Stimulated activated CD4-positive, alpha-beta T cell treated with anti-CD3 and anti-CD28 coated beads, Interleukin-12 subunit alpha, Interleukin-12 subunit beta, amount 100 ng/mL, for 4 hours (primary cell): Measurements from ENCODE around the gene NAPG.
"Not testable (repeated sequence)": the region's sequence is repeated elsewhere in the genome, so short reads cannot be mapped to it uniquely, and the experiment has no call there.

Source experiments
- DNase-seq: peaks from one replicate; pipeline ENCODE4 v3.0.0-alpha.2; 2020

NAPG gene

DNA sequence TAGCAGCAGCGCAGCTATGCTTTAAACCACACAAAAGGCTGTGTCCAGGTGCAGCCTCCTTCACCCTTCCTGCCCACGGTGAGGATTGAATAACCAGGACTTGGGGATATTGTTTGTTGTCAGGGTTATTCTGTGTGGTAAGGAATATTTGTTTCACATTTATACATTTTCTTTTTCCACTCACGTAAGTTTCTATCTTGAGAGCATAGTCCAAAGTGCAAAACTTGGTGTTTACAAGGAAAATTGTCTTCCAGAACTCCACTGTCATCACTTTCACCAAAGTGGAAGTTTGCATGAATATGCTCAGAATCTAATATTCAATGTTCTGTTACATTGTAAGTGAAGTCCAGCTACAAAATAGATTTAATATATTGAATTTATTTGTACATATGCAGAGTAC lies 26.4 kb downstream of the NAPG start:
- DNase-seq: no peak

DNA sequence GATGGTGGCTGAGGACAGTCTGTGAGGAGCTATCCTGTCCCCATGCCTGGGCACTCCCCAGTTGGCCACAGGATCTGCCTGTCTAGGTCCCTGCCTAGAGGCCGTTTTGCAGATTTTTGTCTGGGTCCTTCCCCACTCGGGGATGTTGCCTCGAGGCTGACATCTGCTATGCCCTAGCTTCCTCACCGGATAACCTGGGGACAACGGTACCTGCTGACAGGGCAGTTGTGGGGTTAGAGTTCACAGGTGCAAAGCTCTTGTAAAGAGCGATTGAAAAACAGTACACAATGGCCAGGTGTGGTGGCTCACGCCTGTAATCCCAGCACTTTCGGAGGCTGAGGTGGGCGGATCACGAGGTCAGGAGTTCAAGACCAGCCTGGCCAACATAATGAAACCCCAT lies 30.4 kb downstream of the NAPG start:
- not testable (repeated sequence) for DNase-seq

DNA sequence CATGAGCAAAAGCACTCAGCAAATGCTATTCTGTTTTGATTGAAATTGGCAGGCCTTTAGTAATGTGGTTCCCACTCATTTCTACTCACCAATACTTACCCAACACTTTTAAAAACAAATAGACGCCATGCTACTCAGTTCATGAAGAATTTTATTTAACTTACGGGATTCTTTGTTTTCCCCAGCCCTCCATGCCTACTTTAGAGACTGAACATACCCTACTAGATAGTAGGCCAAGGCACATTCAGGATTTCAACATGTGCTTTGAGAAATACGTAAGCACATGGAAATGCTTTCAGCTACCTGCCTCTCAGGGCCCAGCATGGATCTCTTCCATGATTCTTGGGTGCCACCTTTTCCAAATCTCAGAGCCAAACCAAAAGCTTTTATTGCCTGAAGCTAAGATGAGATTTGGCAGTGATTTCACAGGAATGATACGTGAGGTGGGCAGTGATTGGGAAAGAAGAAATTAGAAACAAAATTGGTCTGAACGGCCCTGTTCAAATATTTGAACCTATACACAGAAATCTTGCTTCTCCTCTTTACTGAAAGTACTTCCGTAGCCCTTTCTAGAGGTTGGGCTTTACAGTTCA lies 31.4 kb downstream of the NAPG start:
- no peak for DNase-seq

DNA sequence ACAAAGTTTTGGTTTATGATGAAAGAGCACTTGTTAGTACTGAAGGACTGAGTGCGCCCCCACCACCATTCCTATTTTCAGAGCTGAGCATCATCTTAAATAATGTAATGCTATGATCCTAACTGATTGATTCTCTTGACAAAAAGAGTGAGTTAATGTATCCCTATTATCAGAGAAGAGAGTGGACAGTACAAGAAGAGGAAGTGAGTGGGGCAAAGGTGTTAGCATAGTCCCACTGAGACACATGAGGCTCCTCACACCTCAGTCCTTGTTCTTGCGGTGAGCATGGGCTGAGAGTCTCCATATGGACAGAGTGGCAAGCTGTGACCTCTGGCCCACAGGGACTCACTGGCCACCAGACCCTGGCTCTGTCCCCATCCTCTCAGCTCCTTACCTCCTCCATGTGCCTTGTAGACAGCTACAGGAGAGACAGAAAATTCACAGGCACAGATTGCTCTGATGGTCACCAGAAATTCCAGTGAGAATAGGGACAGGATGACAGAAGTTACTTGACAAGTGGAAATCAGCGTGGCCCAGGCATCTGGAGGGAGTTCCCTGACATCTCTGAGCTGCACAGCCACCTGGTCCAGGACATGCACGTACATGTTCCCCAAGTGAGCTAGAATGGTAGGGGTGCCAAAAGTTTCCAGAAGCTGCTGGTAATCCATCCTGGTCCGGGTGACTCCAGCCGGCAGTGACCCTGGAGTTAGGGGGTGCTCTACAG lies 32.6 kb downstream of the NAPG start:
- no peak for DNase-seq

DNA sequence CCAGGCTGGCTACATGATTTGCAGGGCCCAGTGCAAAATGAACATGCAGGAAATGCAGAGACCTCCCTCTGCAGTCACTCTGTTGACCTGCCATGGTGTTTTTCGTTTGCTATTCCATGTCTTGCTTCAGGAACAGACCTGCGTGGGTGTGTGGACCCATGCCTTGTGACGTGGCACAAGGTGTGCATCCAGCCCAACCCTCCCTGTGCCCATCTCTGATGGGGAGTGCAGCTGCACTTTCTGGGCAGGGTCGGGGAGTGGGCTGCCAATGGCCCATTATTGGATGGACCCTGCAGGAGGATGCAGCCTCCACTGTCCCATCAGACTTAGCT lies 33.1 kb downstream of the NAPG start:
- no peak for DNase-seq

DNA sequence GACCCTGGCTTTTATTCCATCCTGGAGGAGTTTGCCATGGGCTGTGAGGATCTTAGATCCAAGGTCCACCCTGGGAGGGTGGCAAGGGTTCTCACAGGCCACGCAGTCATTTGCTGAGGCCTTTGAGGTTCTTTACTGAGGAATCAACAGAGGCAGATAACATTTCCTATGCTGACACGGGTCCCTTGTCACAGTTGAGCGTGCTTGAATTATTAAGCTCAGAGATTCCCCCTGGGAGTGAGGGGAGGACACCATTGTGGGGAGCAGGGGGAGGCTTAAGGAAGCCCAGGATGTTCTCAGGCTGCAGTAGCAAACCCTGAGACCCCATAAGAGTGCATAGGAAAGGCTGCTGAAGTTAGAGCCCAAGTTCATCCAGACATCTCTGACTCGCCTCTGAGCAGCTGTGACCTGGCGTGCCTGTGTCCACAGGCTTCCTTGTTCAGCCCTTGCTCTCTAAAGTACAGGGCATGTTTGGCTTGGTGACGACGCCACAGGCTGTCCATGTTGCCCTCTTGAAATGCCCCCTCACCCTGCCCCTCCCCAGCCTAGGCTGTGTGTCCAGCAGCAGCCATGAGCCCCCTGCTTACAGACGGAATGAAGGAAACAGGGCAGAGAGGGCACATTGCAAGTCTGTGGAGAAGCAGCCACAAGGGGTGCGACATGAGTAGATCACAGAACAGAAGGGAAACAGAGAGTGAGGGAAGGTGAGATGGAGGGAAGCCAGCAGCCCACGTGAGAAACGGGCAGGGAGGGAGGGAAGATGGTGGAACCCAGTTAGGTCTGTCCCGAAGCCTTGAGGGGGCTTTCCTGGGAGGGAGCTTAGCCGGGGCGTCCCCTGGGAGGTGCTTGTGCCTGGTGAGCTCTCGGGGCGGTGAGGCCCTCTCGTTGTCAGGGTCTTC lies 34.0 kb downstream of the NAPG start:
- DNase-seq: no peak

DNA sequence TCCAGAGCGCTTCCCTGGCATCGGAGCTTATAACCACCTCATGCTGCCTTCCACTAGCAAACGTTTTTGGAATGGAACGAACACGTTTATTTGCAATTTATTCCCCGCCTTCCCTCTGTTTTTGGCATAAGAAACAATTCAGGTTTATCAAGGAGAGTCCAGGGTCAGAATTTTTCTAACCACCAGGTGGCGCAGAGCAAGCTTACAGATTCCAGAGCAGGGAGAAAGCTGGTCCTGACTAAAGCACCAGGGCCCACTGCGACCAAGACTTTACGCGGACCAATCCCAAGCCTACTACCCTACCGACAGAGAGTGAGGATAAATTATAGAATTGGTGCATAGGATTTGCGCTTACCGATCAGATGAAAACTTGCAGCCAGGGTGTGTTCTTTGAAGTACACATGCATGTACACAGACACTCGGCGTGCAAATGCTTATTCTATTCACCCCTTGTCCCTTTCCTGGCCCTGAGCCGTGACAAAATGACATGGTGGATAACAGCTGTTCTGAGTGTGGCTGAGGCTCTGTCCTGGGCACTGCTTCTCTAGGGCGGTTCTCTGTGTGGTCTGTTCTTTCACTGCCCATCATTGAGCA lies 34.7 kb downstream of the NAPG start:
- DNase-seq: peak; percentile 56

DNA sequence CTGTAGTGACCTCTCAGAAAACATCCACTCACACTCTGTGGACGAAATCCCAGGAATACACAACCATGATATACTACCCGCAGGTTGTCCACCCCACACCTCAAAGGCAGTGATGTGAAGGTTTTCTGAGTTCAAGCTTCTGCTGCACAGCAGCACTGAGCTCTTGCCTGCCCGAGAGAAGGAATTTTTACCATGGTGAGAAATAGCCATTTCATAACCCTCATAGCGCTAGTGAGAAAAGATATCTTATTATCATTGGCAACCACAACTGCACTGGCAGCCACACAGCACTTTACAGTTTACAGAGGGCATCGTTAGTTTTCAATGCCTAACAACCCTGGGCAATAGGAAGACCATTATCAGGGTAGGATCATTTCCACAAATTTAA lies 36.9 kb downstream of the NAPG start:
- no peak for DNase-seq

DNA sequence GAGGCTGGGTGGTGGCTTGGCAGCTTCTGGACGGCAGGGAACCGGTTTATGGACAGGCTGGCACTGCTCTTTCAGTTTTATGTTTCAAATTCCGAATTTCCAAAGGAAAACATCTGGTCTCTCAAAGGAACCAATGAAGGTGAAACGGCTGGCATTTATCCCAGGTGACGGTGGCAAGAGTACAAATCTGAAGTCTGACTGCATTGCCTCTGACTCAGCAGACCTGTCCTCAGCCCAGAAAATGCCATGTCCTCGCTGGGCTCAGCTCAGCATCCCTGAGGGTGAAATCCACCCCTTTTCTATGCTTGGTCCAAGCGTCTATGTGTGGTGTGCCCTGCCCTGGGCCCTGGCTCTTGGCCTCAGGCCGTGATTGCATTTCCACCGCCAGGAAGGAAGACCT lies 38.1 kb downstream of the NAPG start:
- DNase-seq: no peak

DNA sequence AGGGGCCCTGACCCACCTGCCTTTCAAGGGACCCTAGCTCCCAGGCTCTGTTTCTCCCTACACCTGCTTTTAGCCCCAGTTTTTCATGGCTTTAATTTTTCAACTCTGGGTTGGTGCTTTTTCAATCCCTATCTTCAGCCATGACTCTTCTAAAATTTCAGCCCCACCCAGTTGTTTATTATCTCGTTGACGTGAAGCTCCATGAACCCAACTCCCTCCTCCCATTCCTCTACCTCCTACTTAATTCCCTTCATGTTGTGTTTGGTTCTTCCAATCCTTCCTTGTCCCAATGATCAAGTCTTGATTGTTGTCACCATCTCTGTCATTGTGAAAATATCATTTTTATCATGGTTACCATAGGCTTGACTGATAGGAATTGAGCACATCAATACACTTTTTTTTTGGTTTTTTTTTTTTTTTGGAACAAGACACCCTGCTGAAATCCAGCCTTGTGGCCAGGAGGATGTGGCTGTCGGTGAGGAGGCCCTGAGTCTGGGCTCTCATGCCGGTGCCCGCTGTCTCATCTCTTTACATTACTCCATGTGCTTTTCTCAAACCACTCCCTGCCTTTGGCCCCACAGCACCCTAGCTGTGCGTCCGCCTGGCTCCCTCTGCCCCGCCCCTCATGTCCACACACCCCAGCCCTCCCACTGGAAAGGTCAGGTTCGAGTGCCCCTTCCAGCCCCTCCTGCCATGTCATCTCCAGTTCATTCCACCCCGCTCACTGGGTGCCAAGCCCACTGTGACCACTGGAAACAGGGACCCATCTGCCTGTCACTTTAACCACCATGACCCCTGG lies 39.3 kb downstream of the NAPG start:
- DNase-seq: no peak

DNA sequence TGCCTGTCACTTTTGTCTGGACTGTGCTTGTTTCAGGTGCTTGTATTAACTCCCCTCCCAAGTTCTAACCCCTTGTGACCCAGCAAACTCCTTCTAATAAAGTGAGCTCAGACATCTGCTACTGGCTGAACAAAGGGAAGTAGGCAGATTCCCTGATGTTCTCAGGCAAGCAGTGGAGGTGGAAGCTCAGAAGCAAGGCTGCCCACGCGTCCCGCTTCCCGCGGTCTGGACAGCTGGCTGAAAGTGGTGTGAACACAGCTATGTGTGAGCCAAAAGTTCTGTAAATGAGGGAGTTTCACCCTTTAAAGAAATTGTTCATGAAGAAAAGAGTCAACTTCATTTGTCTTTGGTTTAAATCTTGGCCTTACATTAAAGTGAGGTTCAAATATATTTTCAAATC lies 40.0 kb downstream of the NAPG start:
- no peak for DNase-seq

DNA sequence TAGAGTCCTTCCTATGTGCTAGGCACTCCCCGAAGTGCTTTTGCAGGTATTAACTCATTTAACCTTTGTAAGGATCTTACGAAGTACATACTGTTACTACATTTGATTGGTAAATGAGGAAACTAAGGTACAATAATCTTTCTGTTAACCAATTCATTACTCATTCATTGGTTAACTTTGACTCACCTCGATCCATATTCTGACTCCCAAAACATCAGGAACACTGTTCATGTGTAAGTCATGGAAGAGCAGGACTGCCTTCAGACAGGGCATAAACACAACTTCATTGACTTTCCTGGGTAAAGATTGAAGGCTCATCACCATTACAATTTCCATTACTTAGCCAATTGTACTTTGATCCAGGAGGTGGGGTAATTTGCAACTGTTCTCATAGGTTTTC lies 40.6 kb downstream of the NAPG start:
- no peak for DNase-seq

DNA sequence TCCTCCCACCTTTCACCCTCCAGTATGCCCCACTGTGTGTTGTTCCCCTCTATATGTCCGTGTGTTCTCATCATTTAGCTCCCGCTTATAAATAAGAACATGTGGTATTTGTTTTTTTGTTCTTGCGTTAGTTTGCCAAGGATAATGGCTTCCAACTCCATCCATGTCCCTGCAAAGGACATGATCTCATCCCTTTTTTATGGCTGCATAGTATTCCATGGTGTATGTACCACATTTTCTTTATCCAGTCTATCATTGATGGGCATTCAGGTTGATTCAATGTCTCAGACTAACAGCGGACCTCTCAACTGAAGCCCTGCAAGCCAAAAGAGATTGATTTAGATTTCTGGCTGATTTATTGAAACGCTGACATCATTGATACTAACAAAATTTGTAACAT lies 44.1 kb downstream of the NAPG start:
- not testable (repeated sequence) for DNase-seq

DNA sequence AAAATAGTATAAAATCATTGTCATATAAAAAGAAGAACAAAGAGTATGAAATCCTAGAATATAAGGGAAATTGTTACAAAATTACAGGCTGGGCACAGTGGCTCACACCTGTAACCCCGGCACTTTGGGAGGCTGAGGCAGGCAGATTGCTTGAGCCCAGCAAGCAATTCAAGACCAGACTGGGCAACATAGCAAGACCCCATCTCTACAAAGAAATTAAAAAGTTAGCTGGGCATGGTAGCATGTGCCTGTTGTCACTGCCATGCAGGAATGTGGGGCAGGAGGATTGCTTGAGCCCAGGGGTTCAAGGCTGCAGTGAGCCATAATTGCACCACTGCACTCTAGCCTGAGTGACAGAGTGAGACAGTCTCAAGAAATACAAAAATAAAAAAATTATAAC lies 44.8 kb downstream of the NAPG start:
- DNase-seq: no peak

DNA sequence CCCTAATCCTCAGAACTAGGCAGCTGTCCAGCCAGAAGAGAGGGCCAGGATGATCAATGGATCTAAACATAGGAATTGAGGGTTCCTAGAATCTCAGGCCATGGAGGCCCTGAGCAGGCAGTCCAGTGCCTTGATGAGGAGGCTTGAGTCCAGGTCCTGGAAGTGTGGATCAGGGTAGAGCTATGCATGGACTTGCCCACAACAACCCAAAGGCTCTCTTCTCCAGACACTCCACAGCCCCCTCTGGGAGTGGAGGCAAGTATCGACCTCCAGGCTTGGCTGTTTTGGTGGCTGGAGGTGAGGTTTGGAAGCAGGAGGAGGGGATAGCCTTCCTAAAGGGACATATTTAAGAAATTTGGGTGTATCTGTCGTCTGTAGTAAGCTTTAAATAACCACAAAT lies 45.7 kb downstream of the NAPG start:
- no peak for DNase-seq

DNA sequence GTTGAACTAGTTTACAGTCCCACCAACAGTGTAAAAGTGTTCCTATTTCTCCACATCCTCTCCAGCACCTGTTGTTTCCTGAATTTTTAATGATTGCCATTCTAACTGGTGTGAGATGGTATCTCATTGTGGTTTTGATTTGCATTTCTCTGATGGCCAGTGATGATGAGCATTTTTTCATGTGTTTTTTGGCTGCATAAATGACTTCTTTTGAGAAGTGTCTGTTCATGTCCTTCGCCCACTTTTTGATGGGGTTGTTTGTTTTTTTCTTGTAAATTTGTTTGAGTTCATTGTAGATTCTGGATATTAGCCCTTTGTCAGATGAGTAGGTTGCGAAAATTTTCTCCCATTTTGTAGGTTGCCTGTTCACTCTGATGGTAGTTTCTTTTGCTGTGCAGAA lies 47.4 kb downstream of the NAPG start:
- not testable (repeated sequence) for DNase-seq

DNA sequence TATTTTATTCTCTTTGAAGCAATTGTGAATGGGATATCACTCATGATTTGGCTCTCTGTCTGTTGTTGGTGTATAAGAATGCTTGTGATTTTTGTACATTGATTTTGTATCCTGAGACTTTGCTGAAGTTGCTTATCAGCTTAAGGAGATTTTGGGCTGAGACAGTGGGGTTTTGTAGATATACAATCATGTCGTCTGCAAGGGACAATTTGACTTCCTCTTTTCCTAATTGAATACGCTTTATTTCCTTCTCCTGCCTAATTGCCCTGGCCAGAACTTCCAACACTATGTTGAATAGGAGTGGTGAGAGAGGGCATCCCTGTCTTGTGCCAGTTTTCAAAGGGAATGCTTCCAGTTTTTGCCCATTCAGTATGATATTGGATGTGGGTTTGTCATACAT lies 48.6 kb downstream of the NAPG start:
- DNase-seq: not testable (repeated sequence)

DNA sequence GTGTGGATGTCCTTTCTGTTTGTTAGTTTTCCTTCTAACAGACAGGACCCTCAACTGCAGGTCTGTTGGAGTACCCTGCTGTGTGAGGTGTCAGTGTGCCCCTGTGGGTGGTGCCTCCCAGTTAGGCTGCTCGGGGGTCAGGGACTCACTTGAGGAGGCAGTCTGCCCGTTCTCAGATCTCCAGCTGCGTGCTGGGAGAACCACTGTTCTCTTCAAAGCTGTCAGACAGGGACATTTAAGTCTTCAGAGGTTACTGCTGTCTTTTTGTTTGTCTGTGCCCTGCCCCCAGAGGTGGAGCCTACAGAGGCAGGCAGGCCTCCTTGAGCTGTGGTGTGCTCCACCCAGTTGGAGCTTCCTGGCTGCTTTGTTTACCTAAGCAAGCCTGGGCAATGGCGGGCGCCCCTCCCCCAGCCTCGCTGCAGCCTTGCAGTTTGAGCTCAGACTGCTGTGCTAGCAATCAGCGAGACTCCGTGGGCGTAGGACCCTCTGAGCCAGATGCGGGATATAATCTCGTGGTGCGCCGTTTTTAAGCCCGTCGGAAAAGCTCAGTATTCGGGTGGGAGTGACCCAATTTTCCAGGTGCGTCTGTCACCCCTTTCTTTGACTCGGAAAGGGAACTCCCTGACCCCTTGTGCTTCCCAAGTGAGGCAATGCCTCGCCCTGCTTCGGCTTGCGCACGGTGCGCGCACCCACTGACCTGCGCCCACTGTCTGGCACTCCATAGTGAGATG lies 52.2 kb downstream of the NAPG start:
- not testable (repeated sequence) for DNase-seq

DNA sequence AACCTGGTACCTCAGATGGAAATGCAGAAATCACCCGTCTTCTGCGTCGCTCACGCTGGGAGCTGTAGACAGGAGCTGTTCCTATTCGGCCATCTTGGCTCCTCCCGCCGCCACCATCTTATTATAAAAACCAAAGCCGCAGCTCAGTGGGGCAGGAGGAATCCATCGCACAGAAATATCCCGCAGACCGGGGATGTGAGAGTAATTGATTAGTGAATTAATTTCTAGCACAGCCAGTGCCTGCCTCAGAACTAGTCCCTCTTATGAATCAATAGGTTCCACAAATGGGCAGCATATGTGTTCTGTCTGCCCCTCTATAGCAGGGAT lies 52.7 kb downstream of the NAPG start:
- DNase-seq: not testable (repeated sequence)

DNA sequence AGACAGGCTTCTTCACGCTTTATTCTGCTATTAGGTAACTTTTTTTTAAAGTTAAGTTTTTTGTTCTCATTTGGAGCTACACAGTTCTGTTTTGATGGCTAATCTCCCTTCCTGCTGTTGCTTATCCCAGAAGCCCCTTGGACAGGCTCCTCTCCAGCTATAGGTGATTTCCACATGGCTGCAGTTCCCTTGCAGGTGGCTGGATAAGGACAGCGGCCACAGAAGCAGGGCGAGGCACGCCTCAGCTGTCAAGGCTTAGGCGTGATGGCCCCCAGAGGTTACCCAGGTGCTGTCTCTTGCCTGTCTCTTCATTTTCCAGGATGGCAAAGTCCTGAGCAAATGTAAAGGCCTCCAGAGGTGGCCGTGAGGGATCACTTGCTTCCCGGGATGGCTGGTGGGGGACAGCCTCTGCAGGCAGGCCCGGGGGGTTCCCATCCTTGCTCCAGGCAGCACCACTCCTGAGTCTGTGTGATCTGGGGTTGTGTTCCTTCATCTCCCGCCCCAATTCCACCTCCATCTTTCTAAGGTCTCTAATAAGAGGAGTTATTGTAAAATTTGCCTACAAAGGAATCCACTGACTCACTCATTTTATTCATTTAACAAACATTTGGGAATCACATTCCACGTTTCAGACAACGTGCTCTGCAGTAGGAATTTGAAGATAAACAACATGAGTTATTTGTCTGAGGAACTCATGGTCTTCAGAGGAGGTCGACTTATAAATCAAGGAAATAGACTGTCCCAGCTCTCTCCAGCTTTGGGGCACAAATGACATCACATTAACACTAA lies 53.4 kb downstream of the NAPG start:
- DNase-seq: no peak

DNA sequence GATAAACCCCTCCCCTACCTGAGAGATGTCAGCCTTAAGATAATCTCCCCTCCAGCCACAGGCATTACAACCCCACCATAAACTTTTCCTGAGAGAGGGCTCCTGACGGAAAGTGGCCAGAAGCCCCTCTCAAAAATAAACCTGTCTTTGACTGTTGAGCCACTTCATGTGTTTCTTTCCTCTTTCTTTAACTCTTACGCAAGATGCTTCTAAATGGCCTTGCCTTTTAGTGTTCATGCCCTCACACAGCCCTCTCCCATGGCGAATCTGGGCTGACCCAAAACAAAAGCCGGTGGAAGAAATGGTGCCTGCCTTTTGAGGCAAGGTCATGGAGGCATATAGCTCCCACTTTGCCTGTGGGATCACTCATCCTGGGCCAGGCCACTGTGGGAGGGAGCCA lies 54.4 kb downstream of the NAPG start:
- no peak for DNase-seq

DNA sequence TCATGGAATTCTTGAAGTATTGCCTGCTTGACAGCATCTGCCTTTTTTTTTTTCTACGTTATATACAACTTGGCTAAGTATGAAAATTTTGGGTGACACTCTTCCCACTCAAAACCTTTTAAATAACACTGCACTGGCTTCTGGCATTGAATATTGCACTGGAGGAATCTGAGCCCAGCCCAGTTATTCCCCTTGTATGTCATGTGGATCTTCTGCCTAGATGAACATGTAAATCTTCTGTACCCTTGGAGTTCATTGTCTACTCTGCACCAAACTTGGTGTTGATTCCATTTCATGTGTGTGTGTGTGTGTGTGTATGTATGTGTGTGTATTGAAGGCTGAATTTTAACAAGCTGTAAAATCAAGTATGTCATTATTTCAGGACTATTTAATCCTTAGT lies 59.4 kb downstream of the NAPG start:
- DNase-seq: no peak
